ENCODE data around the gene C7. TPM values are rescaled to one million over a fixed set of nuclear protein-coding genes. Genes with fewer than 3 reads are reported as not detected.

The C7 gene
- total RNA-seq, 6 experiments from 2014 or later = 49.0 to 191 (median 90.0) TPM

DNA sequence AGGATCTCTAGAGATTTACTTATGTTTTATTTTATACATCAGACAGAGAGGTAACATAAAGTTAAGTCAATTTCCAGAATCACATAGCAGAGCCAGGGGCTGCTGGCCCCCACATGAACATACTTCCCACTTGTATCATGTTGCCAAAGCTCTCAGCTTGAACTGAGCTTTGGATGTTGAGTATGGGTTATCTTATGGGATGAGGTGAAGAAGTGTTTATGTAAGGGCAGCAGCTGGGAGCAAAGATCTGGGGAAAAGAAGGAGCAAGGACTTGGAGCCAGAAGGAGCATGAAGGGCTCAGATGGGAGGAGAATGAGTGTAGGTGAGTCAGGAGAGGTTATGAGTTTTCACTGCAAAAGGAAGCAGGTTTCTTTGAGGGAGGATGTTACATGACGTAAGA is 89.8 kb downstream of the C7 start:
- H3K36me3 ChIP-seq = no peaks in the 10 kb centered on the region
- intact Hi-C loops (cut with DNase I) = no loop called here
- WGBS (ENCODE audit: insufficient coverage, low coverage, low lambda C conversion rate, missing lambda C conversion rate) = 80% methylated on average over 1 of the region's 1 CpG
- TF ChIP-seq POLR2A (IDR thresholded peaks at IDR 0.05) = no peak
- TF ChIP-seq, protein P1, sequence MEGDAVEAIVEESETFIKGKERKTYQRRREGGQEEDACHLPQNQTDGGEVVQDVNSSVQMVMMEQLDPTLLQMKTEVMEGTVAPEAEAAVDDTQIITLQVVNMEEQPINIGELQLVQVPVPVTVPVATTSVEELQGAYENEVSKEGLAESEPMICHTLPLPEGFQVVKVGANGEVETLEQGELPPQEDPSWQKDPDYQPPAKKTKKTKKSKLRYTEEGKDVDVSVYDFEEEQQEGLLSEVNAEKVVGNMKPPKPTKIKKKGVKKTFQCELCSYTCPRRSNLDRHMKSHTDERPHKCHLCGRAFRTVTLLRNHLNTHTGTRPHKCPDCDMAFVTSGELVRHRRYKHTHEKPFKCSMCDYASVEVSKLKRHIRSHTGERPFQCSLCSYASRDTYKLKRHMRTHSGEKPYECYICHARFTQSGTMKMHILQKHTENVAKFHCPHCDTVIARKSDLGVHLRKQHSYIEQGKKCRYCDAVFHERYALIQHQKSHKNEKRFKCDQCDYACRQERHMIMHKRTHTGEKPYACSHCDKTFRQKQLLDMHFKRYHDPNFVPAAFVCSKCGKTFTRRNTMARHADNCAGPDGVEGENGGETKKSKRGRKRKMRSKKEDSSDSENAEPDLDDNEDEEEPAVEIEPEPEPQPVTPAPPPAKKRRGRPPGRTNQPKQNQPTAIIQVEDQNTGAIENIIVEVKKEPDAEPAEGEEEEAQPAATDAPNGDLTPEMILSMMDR (IDR thresholded peaks at IDR 0.05) = no peak
- DNase-seq (no peak), ATAC-seq (no peak)
- peaks cover 0 to 32% (median 5%) of the 10 kb centered on the region in 4 donors for H3K4me1 ChIP-seq
- H3K9me3 ChIP-seq = no peaks in the 10 kb centered on the region
- no peak overlapping the region for H3K27ac ChIP-seq
- no peak overlapping the region for H3K4me3 ChIP-seq
- H3K27me3 ChIP-seq = no peaks in the 10 kb centered on the region

DNA sequence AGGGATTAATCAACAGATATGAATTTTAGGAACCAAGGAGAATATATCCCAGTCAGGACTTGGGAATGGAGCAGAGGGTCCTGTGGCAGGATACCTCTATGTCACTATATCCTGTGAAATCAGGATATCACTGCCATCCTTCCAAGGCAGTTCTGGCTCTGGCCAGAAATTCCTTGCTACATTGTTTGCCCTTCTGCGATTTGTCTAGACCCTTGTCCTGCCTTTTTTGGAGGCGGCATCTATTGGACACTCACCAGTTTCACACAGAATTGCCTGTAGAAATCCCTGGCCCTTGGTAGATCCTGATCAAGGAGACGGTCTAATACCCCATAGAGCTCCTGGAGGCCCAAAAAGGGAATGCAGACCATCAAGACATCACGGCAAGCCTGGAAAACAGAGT is 90.7 kb downstream of the C7 start:
- H3K4me3 ChIP-seq = no peak overlapping the region
- peak in 2 of 4 donors; percentile 12 to 84 for ATAC-seq
- TF ChIP-seq, protein P1 (IDR thresholded peaks at IDR 0.05) = no peak
- TF ChIP-seq POLR2A (IDR thresholded peaks at IDR 0.05) = no peak
- peaks cover 0 to 34% (median 6%) of the 10 kb centered on the region in 4 donors for H3K4me1 ChIP-seq
- no peak for DNase-seq
- no peaks in the 10 kb centered on the region for H3K9me3 ChIP-seq
- no peaks in the 10 kb centered on the region for H3K27me3 ChIP-seq
- 51% methylated on average over 3 of the region's 4 CpGs for WGBS (ENCODE audit: insufficient coverage, low coverage, low lambda C conversion rate, missing lambda C conversion rate)
- H3K27ac ChIP-seq = peak overlapping the region in 1 of 3 donors; percentile 21
- no peaks in the 10 kb centered on the region for H3K36me3 ChIP-seq
- intact Hi-C loops (cut with DNase I) = no loop called here

DNA sequence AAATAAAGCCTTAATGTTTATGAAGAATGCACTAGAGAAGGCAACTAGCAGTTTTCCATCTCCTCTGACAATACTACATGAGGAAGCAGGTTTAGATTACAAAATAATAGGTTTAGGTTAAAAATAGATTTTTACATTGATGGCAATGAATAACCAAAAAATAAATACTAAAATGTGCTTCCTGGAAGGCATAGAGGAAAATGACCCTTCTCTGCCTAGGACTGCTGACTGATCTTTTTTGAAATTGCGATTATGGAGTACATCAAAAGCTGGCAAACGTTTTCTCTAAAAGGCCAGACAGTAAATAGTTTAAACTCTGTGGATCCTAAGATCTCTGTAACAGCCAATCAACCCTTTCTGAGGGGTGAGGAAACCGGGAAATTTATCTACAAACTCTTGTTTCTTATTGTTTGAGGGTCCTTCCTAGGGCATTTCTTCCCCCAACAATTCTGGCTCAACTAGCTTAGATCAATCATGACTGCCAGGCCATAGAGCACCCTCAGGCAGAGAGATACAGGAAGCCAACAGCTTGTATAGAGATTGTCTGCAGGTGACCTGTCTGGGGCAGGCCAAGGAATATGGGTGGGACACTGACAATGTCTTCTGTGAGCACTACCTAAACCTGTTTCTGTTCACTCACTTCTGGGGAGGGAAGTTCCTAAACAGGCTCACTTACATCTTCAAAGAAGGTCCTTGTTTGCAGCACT is 94.5 kb downstream of the C7 start:
- DNase-seq (no peak), ATAC-seq (peak; percentile 48 to 93 (median 73))
- intact Hi-C loops (cut with DNase I) = no loop called here
- Histone ChIP-seq H3K4me1 (peaks cover 0 to 34% (median 6%) of the 10 kb centered on the region in 4 donors), H3K36me3 (no peaks in the 10 kb centered on the region), H3K27ac (peak overlapping the region; percentile 42 to 58 (median 53)), H3K27me3 (no peaks in the 10 kb centered on the region), H3K4me3 (no peak overlapping the region), H3K9me3 (no peaks in the 10 kb centered on the region)
- no peak for TF ChIP-seq POLR2A (IDR thresholded peaks at IDR 0.05)
- TF ChIP-seq, protein P1 (IDR thresholded peaks at IDR 0.05) = no peak
- WGBS (ENCODE audit: insufficient coverage, low coverage, low lambda C conversion rate, missing lambda C conversion rate) = 23% methylated on average over 3 of the region's 3 CpGs

DNA sequence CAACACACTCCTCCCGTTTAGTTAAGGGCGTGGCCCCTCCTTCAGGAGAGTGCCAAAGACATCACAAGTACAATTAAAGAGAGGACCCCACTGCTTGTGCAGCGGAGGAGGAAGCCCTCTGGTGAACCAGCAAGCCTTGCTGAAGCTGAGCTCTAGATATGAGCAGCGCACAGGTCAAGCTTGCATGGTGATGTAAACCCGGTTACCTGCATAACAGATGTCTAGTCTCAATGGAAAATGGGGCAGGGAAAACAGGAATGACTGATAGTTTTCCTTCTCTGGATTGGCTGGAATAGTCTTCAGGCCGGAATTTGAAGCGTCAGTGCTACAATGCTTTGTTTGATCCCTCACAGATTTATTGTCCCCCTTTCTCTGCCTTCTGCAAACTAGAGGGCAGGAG is 95.6 kb downstream of the C7 start:
- WGBS (ENCODE audit: insufficient coverage, low coverage, low lambda C conversion rate, missing lambda C conversion rate) = 82% methylated on average over 6 of the region's 7 CpGs
- Histone ChIP-seq H3K9me3 (no peaks in the 10 kb centered on the region), H3K27ac (no peak overlapping the region), H3K36me3 (no peaks in the 10 kb centered on the region), H3K4me1 (peaks cover 0 to 27% (median 6%) of the 10 kb centered on the region in 4 donors), H3K4me3 (no peak overlapping the region), H3K27me3 (no peaks in the 10 kb centered on the region)
- intact Hi-C loops (cut with DNase I) = no loop called here
- TF ChIP-seq, protein P1 (IDR thresholded peaks at IDR 0.05) = no peak
- TF ChIP-seq POLR2A (IDR thresholded peaks at IDR 0.05) = no peak
- DNase-seq (no peak), ATAC-seq (no peak)

All from right lobe of liver (tissue), 6 donors.